Fibroblast of mammary gland (primary cell): ENCODE measurements around the gene GIPC3.

Experiments used
- DNase-seq: peaks from one replicate; pipeline ENCODE4 v3.0.0-alpha.2; 2010; ENCODE audit warnings: low read depth
- H3K4me3 ChIP-seq: 2 replicates; pipeline ENCODE4 v1.5.1; 2011; ENCODE audit warnings: low read depth, mild to moderate bottlenecking, low read length, moderate library complexity; ENCODE audit not compliant: control insufficient read depth
- CTCF ChIP-seq: conservative IDR thresholded peaks from 2 replicates; pipeline ENCODE4 v1.5.1; 2011; ENCODE audit warnings: low read depth, low read length, inconsistent platforms; ENCODE audit not compliant: control insufficient read depth, insufficient read depth

The GIPC3 gene

GRCh38 chr19:3613818-3614661 lies 28.8 kb downstream of the GIPC3 start:
- DNase-seq = no peak
- no peak overlapping the region for H3K4me3 ChIP-seq
- no peak for TF ChIP-seq CTCF

DNA sequence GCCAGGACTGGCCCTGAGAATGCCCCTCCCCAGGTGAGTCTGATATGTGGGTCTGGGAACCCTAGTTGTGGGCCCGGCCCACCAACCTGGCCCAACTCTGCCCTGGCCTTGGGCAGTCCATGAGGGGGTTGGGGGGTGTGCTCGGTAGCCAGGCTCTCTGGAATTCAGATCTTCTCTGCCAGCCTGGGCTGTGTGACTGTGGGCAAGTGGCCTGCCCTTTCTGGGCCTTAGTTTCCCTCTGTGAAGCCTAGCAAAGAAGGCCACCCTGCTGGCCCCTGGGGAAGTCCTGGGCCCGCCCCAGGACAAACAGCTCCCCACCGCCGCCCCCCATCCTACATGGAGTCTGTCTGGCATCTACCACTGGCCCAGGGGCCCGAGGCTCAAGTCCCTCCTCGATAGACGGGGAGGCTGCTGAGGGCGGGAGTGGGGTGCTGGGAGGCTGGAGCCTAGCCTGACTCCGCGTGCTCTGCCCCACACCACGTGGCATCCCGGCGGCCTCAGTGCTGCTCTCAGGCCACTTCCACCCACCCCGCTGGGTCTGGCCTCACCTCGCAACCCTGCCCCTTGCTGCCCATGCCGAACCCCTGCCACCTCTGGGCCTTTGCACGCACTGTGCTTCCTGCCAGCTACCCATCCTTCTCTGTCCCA lies 29.7 kb downstream of the GIPC3 start:
- H3K4me3 ChIP-seq = no peak overlapping the region
- no peak for DNase-seq
- TF ChIP-seq CTCF = no peak

GRCh38 chr19:3615524-3616135 lies 30.4 kb downstream of the GIPC3 start:
- no peak overlapping the region for H3K4me3 ChIP-seq
- DNase-seq = no peak
- TF ChIP-seq CTCF = no peak

GRCh38 chr19:3617463-3617862 lies 32.2 kb downstream of the GIPC3 start:
- no peak for TF ChIP-seq CTCF
- no peak for DNase-seq
- H3K4me3 ChIP-seq = no peak overlapping the region

DNA sequence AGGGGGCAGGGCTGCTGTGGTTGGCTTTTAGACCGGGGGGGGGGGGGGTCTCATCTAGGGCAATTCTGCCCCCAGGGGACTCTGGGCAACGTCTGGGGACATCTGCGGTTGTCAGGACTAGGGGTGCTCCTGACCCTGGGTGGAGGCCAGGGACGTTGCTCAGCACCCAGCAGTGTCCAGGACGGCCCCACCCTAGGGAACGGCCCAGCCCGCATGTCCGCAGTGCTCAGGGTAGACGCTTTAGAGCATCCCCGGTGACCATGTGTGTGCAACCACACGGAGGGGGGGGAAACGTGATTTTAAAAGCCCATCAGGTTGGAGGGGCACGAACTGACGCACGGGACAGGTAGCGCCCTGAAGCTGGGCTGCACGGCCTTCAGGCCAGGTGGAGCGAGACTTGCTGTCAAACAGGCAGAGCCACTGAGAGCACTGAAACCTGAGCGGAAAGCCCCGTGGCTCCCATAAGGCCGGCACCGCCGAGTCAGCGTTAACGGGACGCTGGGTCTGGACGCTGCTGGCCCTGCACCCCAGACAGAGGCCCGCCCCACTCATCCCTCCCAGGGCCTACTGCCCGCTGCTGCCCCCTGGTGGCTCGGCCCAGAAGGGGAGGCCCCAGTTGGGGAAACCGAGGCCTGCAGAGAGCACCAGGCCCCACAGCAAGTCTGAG lies 33.0 kb downstream of the GIPC3 start:
- peak; percentile 86 for TF ChIP-seq CTCF
- peak overlapping the region; percentile 17 for H3K4me3 ChIP-seq
- DNase-seq = peak; percentile 77

DNA sequence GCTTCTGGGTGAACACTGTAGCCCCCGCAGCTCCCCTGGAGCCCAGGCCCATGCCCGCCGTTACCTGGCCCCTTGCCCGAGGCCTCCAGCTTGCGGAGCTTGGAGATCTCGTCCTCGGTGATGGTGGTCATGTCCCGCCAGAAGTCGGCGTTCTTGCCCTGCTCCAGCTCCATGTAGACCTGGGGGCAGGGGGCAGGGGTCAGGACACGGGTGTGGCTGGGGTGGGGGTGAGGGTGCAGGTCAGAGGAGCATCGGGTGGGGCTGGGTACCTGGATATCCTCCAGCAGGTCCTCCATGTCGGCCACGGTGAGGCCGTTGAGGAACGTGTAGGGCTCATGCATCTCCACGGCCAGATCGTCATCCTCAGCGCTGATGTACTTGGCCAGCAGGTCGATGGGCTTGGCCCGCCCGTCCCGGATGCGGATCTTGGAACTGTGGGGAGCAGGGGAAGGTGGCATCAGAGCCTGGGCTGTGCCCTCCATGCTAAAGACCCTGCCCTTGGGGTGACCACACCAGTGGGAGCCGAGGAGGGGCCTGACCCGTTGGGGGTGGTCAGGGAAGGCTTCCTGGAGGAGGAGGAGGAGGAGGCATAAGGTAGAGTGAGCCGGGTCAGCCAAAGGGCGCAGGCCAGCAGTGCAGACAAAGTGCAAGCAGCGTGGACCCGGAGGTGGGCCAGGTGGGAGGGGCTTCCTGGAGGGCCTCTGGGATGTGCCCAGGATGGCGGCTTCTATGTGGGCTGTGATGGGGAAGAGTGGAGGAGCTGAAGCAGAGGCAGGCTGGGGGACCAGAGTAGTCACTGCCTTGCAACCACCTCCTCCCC lies 33.7 kb downstream of the GIPC3 start:
- no peak overlapping the region for H3K4me3 ChIP-seq
- no peak for DNase-seq
- TF ChIP-seq CTCF = no peak
